GM12878 (cell line): Measurements from ENCODE around the gene PAQR5. TPM values are rescaled to one million over a fixed set of nuclear protein-coding genes. Genes with fewer than 3 reads are reported as not detected.

Experiments
- ATAC-seq: fragments of 200-7000 bp; cut with Tn5 transposase; 3 replicates; pipeline ENCODE4 v1.9.1; 2020; ENCODE audit warnings: mild to moderate bottlenecking, moderate library complexity
- BruUV-seq: library from RNA; stranded (reverse); fragments of 400-500 nt; replicated peaks from 2 replicates; lab custom pipeline; 2021; lab: Mats Ljungman, UMichigan
- CTCF ChIA-PET: fragments of 300-600 bp; sonication (Branson Sonifier 250); formaldehyde crosslinking; extraction: SDS; loops from one replicate; lab custom pipeline; 2021; ENCODE audit warnings: inconsistent platforms; lab: Yijun Ruan, JAX
- POLR2A ChIA-PET: fragments of 350-600 bp; formaldehyde crosslinking; extraction: SDS; loops from one replicate; lab custom pipeline; 2021; ENCODE audit warnings: inconsistent platforms; lab: Charles Lee
- RAD21 ChIA-PET: fragments of 300-600 bp; sonication (Branson Sonifier 250); formaldehyde crosslinking; loops from one replicate; lab custom pipeline; 2023; ENCODE audit warnings: antibody characterized with exemption; ENCODE audit not compliant: unreplicated experiment; lab: Charles Lee
- SMC1A ChIA-PET: fragments of 300-600 bp; sonication (Branson Sonifier 250); formaldehyde crosslinking; loops from one replicate; lab custom pipeline; 2023; ENCODE audit not compliant: unreplicated experiment, uncharacterized antibody; lab: Charles Lee
- DNase-seq: peaks from one replicate; pipeline ENCODE4 v3.0.0-alpha.2; 2011; ENCODE audit warnings: low read depth, low spot score
- FAIRE-seq: peaks from 3 replicates; lab custom pipeline; 2011; peaks lifted over from hg19 to GRCh38; lab: Jason Lieb, UNC
- H2AFZ ChIP-seq: 2 replicates; pipeline ENCODE4 v1.6.0; 2011; ENCODE audit warnings: low read depth, low read length, control low read depth; ENCODE audit not compliant: control insufficient read depth
- H3K27ac ChIP-seq: 2 replicates; pipeline ENCODE4 v1.5.1; 2011; ENCODE audit warnings: control low read depth; ENCODE audit not compliant: control insufficient read depth, insufficient read depth
- H3K27me3 ChIP-seq, 2 experiments: replicated peaks in 1 of 2; 2 replicates each; pipeline versions ENCODE4 v1.6.0 to v1.6.1; 2011; ENCODE audit warnings: low read length in 1 of 2; ENCODE audit not compliant: control insufficient read depth in 2 of 2, insufficient read depth in 2 of 2
- H3K36me3 ChIP-seq, 2 experiments: 2 replicates each; pipeline ENCODE4 v1.5.1; 2011; ENCODE audit warnings: low read length in 1 of 2; ENCODE audit not compliant: control insufficient read depth in 2 of 2, insufficient read depth in 2 of 2
- H3K4me1 ChIP-seq: 2 replicates; pipeline ENCODE4 v1.6.1; 2011; ENCODE audit warnings: mild to moderate bottlenecking, low read length, moderate library complexity, mixed read lengths; ENCODE audit not compliant: control insufficient read depth, insufficient read depth
- H3K4me2 ChIP-seq: 2 replicates; pipeline ENCODE4 v1.6.0; 2011; ENCODE audit warnings: control low read depth; ENCODE audit not compliant: control insufficient read depth, insufficient read depth
- H3K4me3 ChIP-seq: fragments of 200-600 bp; sonication (generic); 2 replicates; pipeline ENCODE4 v1.5.1; 2016
- H3K79me2 ChIP-seq: 2 replicates; pipeline ENCODE4 v1.6.0; 2011; ENCODE audit warnings: low read length; ENCODE audit not compliant: control insufficient read depth, insufficient read depth
- H3K9ac ChIP-seq: 2 replicates; pipeline ENCODE4 v1.8.0; 2011; ENCODE audit warnings: low read length, control low read depth, mixed read lengths; ENCODE audit not compliant: control insufficient read depth, insufficient read depth
- H3K9me3 ChIP-seq: replicated peaks from 3 replicates; pipeline ENCODE4 v1.5.1; 2011; ENCODE audit warnings: mild to moderate bottlenecking, low read length; ENCODE audit not compliant: control insufficient read depth, insufficient read depth
- H4K20me1 ChIP-seq: 2 replicates; pipeline ENCODE4 v1.6.0; 2011; ENCODE audit not compliant: control insufficient read depth, insufficient read depth
- BCL11A ChIP-seq: IDR thresholded peaks from 2 replicates; pipeline ENCODE4 v1.6.1; 2011; ENCODE audit warnings: low read depth, low read length
- POLR2AphosphoS2 ChIP-seq: IDR thresholded peaks from 2 replicates; pipeline ENCODE4 v1.6.1; 2011; ENCODE audit warnings: low read depth, mild to moderate bottlenecking, low read length, improper control_type of control experiment, moderate library complexity
- PRDM15 ChIP-seq: fragments of 450-650 bp; formaldehyde crosslinking; IDR thresholded peaks from 2 replicates; pipeline ENCODE4 v1.4.0; 2020; ENCODE audit warnings: mild to moderate bottlenecking, moderate library complexity
- RB1 ChIP-seq: fragments of 450-650 bp; formaldehyde crosslinking; IDR thresholded peaks from 2 replicates; pipeline ENCODE4 v1.6.1; 2017; ENCODE audit warnings: mild to moderate bottlenecking, borderline replicate concordance
- SIN3A ChIP-seq: IDR thresholded peaks from 2 replicates; pipeline ENCODE4 v1.6.1; 2012; ENCODE audit warnings: low read depth, low read length, improper control_type of control experiment
- WRNIP1 ChIP-seq: IDR thresholded peaks from 2 replicates; pipeline ENCODE4 v1.6.1; 2011; ENCODE audit warnings: low read depth, low read length, improper control_type of control experiment, borderline replicate concordance
- ZNF24 ChIP-seq: fragments of 450-650 bp; IDR thresholded peaks from 2 replicates; pipeline ENCODE4 v1.6.1; 2017; ENCODE audit warnings: antibody characterized with exemption, mild to moderate bottlenecking
- ZNF592 ChIP-seq: fragments of 450-650 bp; IDR thresholded peaks from 2 replicates; pipeline ENCODE4 v1.6.1; 2017; ENCODE audit warnings: mild to moderate bottlenecking, moderate library complexity
- WGBS: methylation state at CpG from one replicate; pipeline ENCODE4 v1.1.6; 2016; ENCODE audit warnings: low lambda C conversion rate; ENCODE audit not compliant: insufficient replicate concordance, insufficient coverage; ENCODE audit errors: missing lambda C conversion rate; 5-methylcytosine and 5-hydroxymethylcytosine counted together
- in situ Hi-C: fragments of 300-500 bp; cut with MboI; formaldehyde crosslinking; loops from 9 replicates; pipeline ENCODE4 v1.14.3; 2018; ENCODE audit warnings: mixed read lengths
- intact Hi-C: fragments of 100-400 bp; cut with micrococcal nuclease; formaldehyde crosslinking; loops from one replicate; pipeline ENCODE4 v1.14.2; 2022; ENCODE audit not compliant: unreplicated experiment
- polyA plus RNA-seq, 11 experiments: library from polyadenylated mRNA; depleted of rRNA in 4 of 11; unstranded in 6 of 11; stranded (reverse) in 5 of 11; fragments of >200 nt; fragmentation: Nextera tagmentation in 4 of 11; fragmentation: Illumina TruSeq in 1 of 11; extraction: Ambion mirVana in 4 of 11; extraction: Trizol in 1 of 11; gene quantifications; 1 replicate in 1 of 11; 2 replicates in 10 of 11; pipeline versions ENCODE4 v1.2.1 to v1.2.3, GENCODE V29; 2011 to 2016; ENCODE audit warnings: inconsistent platforms in 2 of 11, missing spikeins in 2 of 11, low read depth in 1 of 11
- total RNA-seq, 4 experiments: library from RNA; depleted of rRNA in 3 of 4; stranded (reverse); fragments of >200 nt in 3 of 4; fragmentation: Illumina TruSeq in 1 of 4; extraction: Trizol in 1 of 4; gene quantifications; 2 replicates each; pipeline versions ENCODE4 v1.2.1 to v1.2.3, GENCODE V29; 2013 to 2021
- TF ChIP-seq, protein P1 (sequence below): fragments of 450-650 bp; IDR thresholded peaks from 2 replicates; pipeline ENCODE4 v1.6.1; 2014; ENCODE audit warnings: mild to moderate bottlenecking

The PAQR5 gene
- total and polyA plus RNA-seq, 10 of the 15 experiments (the other 5 are each of a cell fraction or from before 2014, with no cell fraction given): 0.02 to 0.03 TPM; not detected in 8

- CTCF ChIA-PET: no interaction called here
These were observed 45.5 kb downstream of the PAQR5 start for GRCh38 chr15:69344238-69344637.

More at GRCh38 chr15:69344238-69344637, 45.5 kb downstream of the PAQR5 start:
- Histone ChIP-seq H2AFZ (no peak overlapping the region), H4K20me1 (no peaks in the 10 kb centered on the region), H3K4me3 (no peak overlapping the region), H3K79me2 (no peaks in the 10 kb centered on the region), H3K9me3 (no peaks in the 10 kb centered on the region), H3K36me3 (no peaks in the 10 kb centered on the region)
- SMC1A ChIA-PET: interaction anchor here (0.6 kb wide), 1 partner anchor 81 kb away, joined by 3 read pairs; no protein-coding TSS in a partner anchor
- BruUV-seq: no TSS peak
- RAD21 ChIA-PET: no interaction called here
- in situ Hi-C loops: no loop called here
- intact Hi-C loops: no loop called here
- no peak for DNase-seq
- POLR2A ChIA-PET: no interaction called here
- TF ChIP-seq ZNF592 (no peak), BCL11A (no peak), WRNIP1 (no peak), PRDM15 (CRISPR knock-in tag) (no peak), ZNF24 (no peak), POLR2AphosphoS2 (no peak), SIN3A (no peak), RB1 (no peak)
- TF ChIP-seq, protein P1, sequence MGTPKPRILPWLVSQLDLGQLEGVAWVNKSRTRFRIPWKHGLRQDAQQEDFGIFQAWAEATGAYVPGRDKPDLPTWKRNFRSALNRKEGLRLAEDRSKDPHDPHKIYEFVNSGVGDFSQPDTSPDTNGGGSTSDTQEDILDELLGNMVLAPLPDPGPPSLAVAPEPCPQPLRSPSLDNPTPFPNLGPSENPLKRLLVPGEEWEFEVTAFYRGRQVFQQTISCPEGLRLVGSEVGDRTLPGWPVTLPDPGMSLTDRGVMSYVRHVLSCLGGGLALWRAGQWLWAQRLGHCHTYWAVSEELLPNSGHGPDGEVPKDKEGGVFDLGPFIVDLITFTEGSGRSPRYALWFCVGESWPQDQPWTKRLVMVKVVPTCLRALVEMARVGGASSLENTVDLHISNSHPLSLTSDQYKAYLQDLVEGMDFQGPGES: no peak
- TF ChIP-seq, all 136 proteins: peak for 0
- Histone ChIP-seq H3K4me1 (no peaks in the 10 kb centered on the region), H3K9ac (no peak overlapping the region), H3K27ac (no peak overlapping the region), H3K4me2 (no peak overlapping the region), H3K27me3 (peaks cover 0 to 3% of the 10 kb centered on the region in 2 experiments; a peak in 1 of 4 replicates)
- ATAC-seq: no peak
- WGBS: 84% methylated on average over 2 of the region's 2 CpGs
- no peak for FAIRE-seq
